HepG2 (cell line): ENCODE results near the gene KRTAP19-5. TPM values are rescaled to one million over a fixed set of nuclear protein-coding genes. Genes with fewer than 3 reads are reported as not detected.

ENCODE experiments used
- ATAC-seq: fragments of 200-7000 bp; cut with Tn5 transposase; 3 replicates; pipeline ENCODE4 v1.9.1; 2020; ENCODE audit warnings: mild to moderate bottlenecking, moderate library complexity
- BruUV-seq: library from RNA; stranded (reverse); fragments of 400-500 nt; replicated peaks from 2 replicates; lab custom pipeline; 2021; lab: Mats Ljungman, UMichigan
- CTCF ChIA-PET: fragments of 300-600 bp; formaldehyde crosslinking; extraction: SDS; loops from one replicate; lab custom pipeline; 2021; ENCODE audit warnings: low total read pairs, inconsistent platforms, low intra/inter-chr PET ratio; lab: Yijun Ruan, JAX
- POLR2A ChIA-PET: fragments of 350-600 bp; sonication (Branson Sonifier 250); formaldehyde crosslinking; loops from one replicate; lab custom pipeline; 2020; ENCODE audit warnings: antibody characterized with exemption, inconsistent platforms; lab: Yijun Ruan, JAX
- DNase-seq: peaks from one replicate; pipeline ENCODE4 v3.0.0-alpha.2; 2015; ENCODE audit warnings: low spot score
- FAIRE-seq: peaks from 3 replicates; lab custom pipeline; 2011; peaks lifted over from hg19 to GRCh38; lab: Jason Lieb, UNC
- H2AFZ ChIP-seq: one replicate; pipeline ENCODE4 v1.6.1; 2011; ENCODE audit warnings: low read length, inconsistent platforms
- H3K27ac ChIP-seq: fragments of 300-600 bp; 3 replicates; pipeline ENCODE4 v1.8.0; 2011; ENCODE audit warnings: mixed run types, mild to moderate bottlenecking, mixed read lengths, low read length, inconsistent platforms; ENCODE audit not compliant: insufficient read depth; ENCODE audit errors: extremely low read length
- H3K27me3 ChIP-seq, 2 experiments: fragments of 200-600 bp in 1 of 2; 2 replicates in 1 of 2; 3 replicates in 1 of 2; pipeline versions ENCODE4 v1.6.0 to v1.8.0; 2011; ENCODE audit warnings: low read length in 2 of 2, mild to moderate bottlenecking in 2 of 2, moderate library complexity in 2 of 2, inconsistent platforms in 1 of 2; ENCODE audit not compliant: insufficient read depth in 2 of 2, control insufficient read depth in 1 of 2
- H3K36me3 ChIP-seq, 2 experiments: fragments of 200-600 bp in 1 of 2; replicated peaks in 1 of 2; 2 replicates in 1 of 2; 3 replicates in 1 of 2; pipeline versions ENCODE4 v1.5.1 to v1.8.0; 2011; ENCODE audit warnings: low read length in 2 of 2, inconsistent platforms in 1 of 2; ENCODE audit not compliant: insufficient read depth in 2 of 2, control insufficient read depth in 1 of 2
- H3K4me1 ChIP-seq: 2 replicates; pipeline ENCODE4 v1.5.1; 2012; ENCODE audit warnings: low read length, inconsistent platforms; ENCODE audit not compliant: insufficient read depth
- H3K4me2 ChIP-seq: 2 replicates; pipeline ENCODE4 v1.6.0; 2011; ENCODE audit warnings: low read depth, low read length, inconsistent platforms
- H3K4me3 ChIP-seq, 3 experiments: fragments of 200-600 bp in 1 of 3; sonication (generic), shearing (Covaris generic) in 1 of 3; replicated peaks in 1 of 3; 2 replicates each; pipeline ENCODE4 v1.5.1; 2011 to 2016; ENCODE audit warnings: low read length in 3 of 3, inconsistent platforms in 2 of 3, low read depth in 2 of 3, mild to moderate bottlenecking in 2 of 3, control low read depth in 1 of 3, mixed read lengths in 1 of 3; ENCODE audit not compliant: insufficient read depth in 1 of 3
- H3K79me2 ChIP-seq: one replicate; pipeline ENCODE4 v1.6.1; 2011; ENCODE audit warnings: low read length, inconsistent platforms; ENCODE audit not compliant: insufficient read depth
- H3K9ac ChIP-seq: 2 replicates; pipeline ENCODE4 v1.6.0; 2011; ENCODE audit warnings: mild to moderate bottlenecking, low read depth, low read length, inconsistent platforms; ENCODE audit not compliant: insufficient read depth
- H3K9me3 ChIP-seq: 2 replicates; pipeline ENCODE4 v1.5.1; 2012; ENCODE audit warnings: mild to moderate bottlenecking, low read length
- H4K20me1 ChIP-seq: 2 replicates; pipeline ENCODE4 v1.6.0; 2011; ENCODE audit warnings: inconsistent platforms, mild to moderate bottlenecking, low read length, moderate library complexity; ENCODE audit not compliant: insufficient read depth
- AFF4 ChIP-seq: sonication (generic); formaldehyde crosslinking; IDR thresholded peaks from 2 replicates; pipeline ENCODE4 v1.4.0; 2020; ENCODE audit warnings: missing genetic modification reagents
- ATF7 ChIP-seq, 2 experiments: fragments of 450-650 bp in 1 of 2; sonication (generic) in 1 of 2; formaldehyde crosslinking in 1 of 2; IDR thresholded peaks; 2 replicates each; pipeline versions ENCODE4 v1.4.0 to v1.6.1; 2016 to 2020; ENCODE audit warnings: antibody characterized with exemption in 1 of 2, mild to moderate bottlenecking in 1 of 2, missing genetic modification reagents in 1 of 2
- GZF1 ChIP-seq: sonication (generic); formaldehyde crosslinking; IDR thresholded peaks from 2 replicates; pipeline ENCODE4 v1.5.1; 2020; ENCODE audit warnings: mild to moderate bottlenecking, missing genetic modification reagents
- HMG20A ChIP-seq: IDR thresholded peaks from 2 replicates; pipeline ENCODE4 v1.6.1; 2016; ENCODE audit warnings: borderline replicate concordance
- MAFG ChIP-seq: sonication (generic); formaldehyde crosslinking; IDR thresholded peaks from 2 replicates; pipeline ENCODE4 v1.5.1; 2020; ENCODE audit warnings: mild to moderate bottlenecking, missing genetic modification reagents
- PAF1 ChIP-seq: IDR thresholded peaks from 2 replicates; pipeline ENCODE4 v1.6.1; 2016; ENCODE audit warnings: missing genetic modification reagents, missing compliant biosample characterization
- TMF1 ChIP-seq: sonication (generic); formaldehyde crosslinking; IDR thresholded peaks from 2 replicates; pipeline ENCODE4 v1.8.1; 2022; ENCODE audit warnings: low read depth, missing genetic modification reagents
- ZNF225 ChIP-seq: sonication (generic); formaldehyde crosslinking; IDR thresholded peaks from 2 replicates; pipeline ENCODE4 v1.4.0; 2020; ENCODE audit warnings: mild to moderate bottlenecking, missing genetic modification reagents
- ZSCAN29 ChIP-seq: sonication (generic); formaldehyde crosslinking; conservative IDR thresholded peaks from 2 replicates; pipeline ENCODE4 v1.4.0; 2020; ENCODE audit warnings: mild to moderate bottlenecking, missing genetic modification reagents
- WGBS: methylation state at CpG from one replicate; pipeline ENCODE4 v1.1.6; 2017; ENCODE audit warnings: low lambda C conversion rate; 5-methylcytosine and 5-hydroxymethylcytosine counted together
- in situ Hi-C: cut with HindIII; loops from 2 replicates; pipeline ENCODE4 v1.10.0; 2017; ENCODE audit warnings: low pct_unique_long_range_greater_than_20kb; ENCODE audit not compliant: extremely low pct_ligation_motif_present
- intact Hi-C: fragments of 100-400 bp; cut with micrococcal nuclease; formaldehyde crosslinking; loops from one replicate; pipeline ENCODE4 v1.10.0; 2022; ENCODE audit not compliant: unreplicated experiment
- polyA plus RNA-seq, 8 experiments: library from polyadenylated mRNA; depleted of rRNA in 3 of 8; stranded (reverse) in 7 of 8; unstranded in 1 of 8; fragments of >200 nt; fragmentation: Illumina TruSeq in 4 of 8; extraction: Trizol in 4 of 8; gene quantifications; 2 replicates each; pipeline versions ENCODE4 v1.2.1 to v1.2.3, GENCODE V29; 2011 to 2016; ENCODE audit warnings: low read depth in 4 of 8, missing spikeins in 1 of 8, mixed read lengths in 1 of 8; ENCODE audit not compliant: insufficient read depth in 1 of 8
- total RNA-seq, 5 experiments: library from RNA; depleted of rRNA; stranded (reverse); fragments of >200 nt; fragmentation: Illumina TruSeq; extraction: Trizol; gene quantifications; 2 replicates each; pipeline ENCODE4 v1.2.3, GENCODE V29; 2016; ENCODE audit warnings: low read depth in 1 of 5
- TF ChIP-seq, protein P1 (sequence below): sonication (generic); formaldehyde crosslinking; IDR thresholded peaks from 2 replicates; pipeline ENCODE4 v1.4.0; 2020; ENCODE audit warnings: missing genetic modification reagents, mild to moderate bottlenecking, borderline replicate concordance

Gene KRTAP19-5
- total and polyA plus RNA-seq, 2 of the 13 experiments (the other 11 are each of a cell fraction or from before 2014, with no cell fraction given): not detected

DNA sequence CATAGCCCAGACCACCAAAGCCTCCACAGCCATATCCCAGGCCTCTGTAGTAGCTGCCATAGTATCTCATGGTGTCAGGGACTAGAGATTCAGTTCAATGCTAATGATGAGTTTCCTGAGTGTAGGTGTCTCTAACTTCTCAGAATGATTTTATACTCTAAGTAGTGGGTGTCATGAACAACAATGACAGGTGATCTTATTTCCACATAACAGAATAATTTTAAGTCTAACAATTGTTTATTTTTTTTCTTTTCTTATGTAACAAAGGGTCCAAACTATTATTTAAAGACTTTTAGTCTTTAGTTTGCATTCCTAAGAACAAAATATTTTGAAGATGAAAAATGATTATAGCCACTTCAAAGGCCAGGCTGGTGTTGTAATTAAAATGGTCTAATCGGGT lies 39.8 kb upstream of the KRTAP19-5 start, which contains the start of gene KRTAP19-6:
KRTAP19-6 (minus strand) TSS at position 101 of the 400 bp plus-strand sequence; CDS start at position 70, 31 bp downstream.
- CTCF ChIA-PET: no interaction called here

More for the DNA sequence above, 39.8 kb upstream of the KRTAP19-5 start, which contains the start of gene KRTAP19-6:
- in situ Hi-C loops: no loop called here
- H3K27ac ChIP-seq: no peak within 1 kb of the TSS
- H3K36me3 ChIP-seq: no peaks in the 10 kb centered on the region
- WGBS: 0% methylated on average over 1 of the region's 1 CpG
- no TSS peak for BruUV-seq
- no peak within 1 kb of the TSS for H3K4me3 ChIP-seq
- H3K9ac ChIP-seq: no peak within 1 kb of the TSS
- no peak for FAIRE-seq
- H3K4me1 ChIP-seq: no peaks in the 10 kb centered on the region
- peaks cover 86% of the 10 kb centered on the region for H3K9me3 ChIP-seq
- H3K4me2 ChIP-seq: no peak within 1 kb of the TSS
- TF ChIP-seq ATF7 (IDR thresholded peaks at IDR 0.05) (no peak), ATF7 (CRISPR knock-in tag; IDR thresholded peaks at IDR 0.05) (no peak), MAFG (CRISPR knock-in tag) (no peak), TMF1 (CRISPR knock-in tag) (no peak), AFF4 (CRISPR knock-in tag) (no peak), GZF1 (CRISPR knock-in tag) (no peak), ZSCAN29 (CRISPR knock-in tag) (no peak), ZNF225 (CRISPR knock-in tag) (no peak), PAF1 (CRISPR knock-in tag) (no peak), HMG20A (CRISPR knock-in tag) (no peak)
- TF ChIP-seq, protein P1, sequence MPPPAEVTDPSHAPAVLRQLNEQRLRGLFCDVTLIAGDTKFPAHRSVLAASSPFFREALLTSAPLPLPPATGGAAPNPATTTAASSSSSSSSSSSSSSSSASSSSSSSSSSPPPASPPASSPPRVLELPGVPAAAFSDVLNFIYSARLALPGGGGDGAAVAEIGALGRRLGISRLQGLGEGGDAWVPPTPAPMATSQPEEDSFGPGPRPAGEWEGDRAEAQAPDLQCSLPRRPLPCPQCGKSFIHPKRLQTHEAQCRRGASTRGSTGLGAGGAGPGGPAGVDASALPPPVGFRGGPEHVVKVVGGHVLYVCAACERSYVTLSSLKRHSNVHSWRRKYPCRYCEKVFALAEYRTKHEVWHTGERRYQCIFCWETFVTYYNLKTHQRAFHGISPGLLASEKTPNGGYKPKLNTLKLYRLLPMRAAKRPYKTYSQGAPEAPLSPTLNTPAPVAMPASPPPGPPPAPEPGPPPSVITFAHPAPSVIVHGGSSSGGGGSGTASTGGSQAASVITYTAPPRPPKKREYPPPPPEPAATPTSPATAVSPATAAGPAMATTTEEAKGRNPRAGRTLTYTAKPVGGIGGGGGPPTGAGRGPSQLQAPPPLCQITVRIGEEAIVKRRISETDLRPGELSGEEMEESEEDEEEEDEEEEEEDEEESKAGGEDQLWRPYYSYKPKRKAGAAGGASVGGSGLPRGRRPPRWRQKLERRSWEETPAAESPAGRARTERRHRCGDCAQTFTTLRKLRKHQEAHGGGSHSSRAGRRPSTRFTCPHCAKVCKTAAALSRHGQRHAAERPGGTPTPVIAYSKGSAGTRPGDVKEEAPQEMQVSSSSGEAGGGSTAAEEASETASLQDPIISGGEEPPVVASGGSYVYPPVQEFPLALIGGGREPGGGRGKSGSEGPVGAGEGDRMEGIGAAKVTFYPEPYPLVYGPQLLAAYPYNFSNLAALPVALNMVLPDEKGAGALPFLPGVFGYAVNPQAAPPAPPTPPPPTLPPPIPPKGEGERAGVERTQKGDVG: no peak
- TF ChIP-seq, all 625 proteins: peak for 0
- H2AFZ ChIP-seq: no peak within 1 kb of the TSS
- ATAC-seq: no peak
- H3K79me2 ChIP-seq: no peaks in the 10 kb centered on the region
- no peaks in the 10 kb centered on the region for H3K27me3 ChIP-seq
- POLR2A ChIA-PET: no interaction called here
- H4K20me1 ChIP-seq: no peaks in the 10 kb centered on the region
- intact Hi-C loops: no loop called here
- DNase-seq: no peak
